Kidney (tissue), 14 donors: Measurements from ENCODE around the gene BEX3. TPM values are rescaled to one million over a fixed set of nuclear protein-coding genes. Genes with fewer than 3 reads are reported as not detected.

Source experiments
- DNase-seq, 5 donors: peaks; one replicate each; pipeline ENCODE4 v3.0.0-alpha.2; 2013 to 2020
- FAIRE-seq: peaks from 2 replicates; lab custom pipeline; 2012; peaks lifted over from hg19 to GRCh38; lab: Jason Lieb, UNC
- H3K27ac ChIP-seq, 2 donors: one replicate each; pipeline ENCODE4 v1.7.0; 2013; ENCODE audit warnings: low read depth in 2 of 2, low read length in 2 of 2, inconsistent platforms in 1 of 2
- H3K27me3 ChIP-seq: one replicate; pipeline ENCODE4 v1.7.1; 2013; ENCODE audit warnings: low read length, inconsistent platforms; ENCODE audit not compliant: control insufficient read depth, insufficient read depth
- H3K36me3 ChIP-seq, 3 donors: one replicate each; pipeline versions ENCODE4 v1.7.0 to v1.7.1; 2013; ENCODE audit warnings: low read length in 3 of 3, control low read depth in 1 of 3, inconsistent platforms in 1 of 3; ENCODE audit not compliant: insufficient read depth in 3 of 3, control insufficient read depth in 2 of 3
- H3K4me1 ChIP-seq, 3 donors: one replicate each; pipeline versions ENCODE4 v1.7.0 to v1.7.1; 2013; ENCODE audit warnings: low read length in 3 of 3, inconsistent platforms in 1 of 3, low read depth in 1 of 3; ENCODE audit not compliant: control insufficient read depth in 2 of 3, insufficient read depth in 2 of 3
- H3K4me3 ChIP-seq, 3 donors: one replicate each; pipeline versions ENCODE4 v1.7.0 to v1.8.1; 2013; ENCODE audit warnings: low read length in 3 of 3, control low read depth in 1 of 3, inconsistent platforms in 1 of 3
- H3K9ac ChIP-seq, 3 donors: one replicate each; pipeline versions ENCODE4 v1.7.0 to v1.7.1; 2013; ENCODE audit warnings: low read length in 3 of 3, control low read depth in 1 of 3, inconsistent platforms in 1 of 3
- H3K9me3 ChIP-seq, 3 donors: one replicate each; pipeline versions ENCODE4 v1.7.0 to v1.7.1; 2013; ENCODE audit warnings: low read length in 3 of 3, control low read depth in 1 of 3, inconsistent platforms in 1 of 3; ENCODE audit not compliant: control insufficient read depth in 2 of 3, insufficient read depth in 1 of 3
- intact Hi-C: fragments of 100-400 bp; cut with DNase I; formaldehyde crosslinking; loops from one replicate; pipeline ENCODE4 v1.11.1; 2022
- polyA plus RNA-seq: library from polyadenylated mRNA; stranded (reverse); fragments of 350-450 nt; fragmentation: Illumina TruSeq; extraction: RNeasy Lipid Tissue Mini Kit (QIAGEN cat#74804); gene quantifications from one replicate; pipeline ENCODE4 v1.2.3, GENCODE V29; 2014; ENCODE audit warnings: low read depth, low replicate concordance; ENCODE audit not compliant: insufficient read depth
- total RNA-seq: library from RNA; stranded (reverse); fragmentation: NEBNext Ultra II Directional; extraction: Animal tissue kit (Norgen Biotek cat#: 25700); gene quantifications from one replicate; pipeline ENCODE4 v1.2.1, GENCODE V29; 2021
- TF ChIP-seq, protein P1 (sequence below): IDR thresholded peaks from 3 replicates; pipeline ENCODE4 v1.5.1; 2012; ENCODE audit warnings: mild to moderate bottlenecking, moderate library complexity, borderline replicate concordance; ENCODE audit not compliant: insufficient read depth; ENCODE audit errors: extremely low read depth
- donor health status: control.
- donor health status: control.
- donor health status: control.
- donor health status: control.
- donor health status: control.
- donor health status: DM: yes; HTN: yes; CAD: no.
- donor health status: Normal renal cell carcinoma (clear cell type).

The BEX3 gene
- total and polyA plus RNA-seq, 2 donors from 2014 or later, result 131 to 458 TPM

DNA sequence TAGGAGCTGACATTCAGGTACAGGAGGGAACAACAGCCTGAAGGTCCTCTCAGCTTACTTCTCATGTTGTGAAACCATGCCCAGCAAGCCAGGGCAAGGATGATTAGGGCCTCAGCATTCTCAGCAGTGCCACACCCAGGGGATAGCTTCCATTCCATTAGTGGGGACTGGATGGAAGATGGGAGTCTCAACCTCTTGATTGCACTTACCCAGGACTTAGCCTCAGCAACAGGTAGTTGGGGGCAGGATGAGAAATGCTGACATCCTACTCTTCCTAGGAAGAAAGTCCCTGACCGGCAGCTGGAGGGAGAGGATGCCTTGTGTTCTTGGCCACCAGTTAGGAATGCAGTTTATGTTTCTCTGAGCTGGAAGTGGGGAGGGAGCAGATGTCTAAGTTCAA is 8.8 kb upstream of the BEX3 start:
- intact Hi-C loops, result no loop called here
- no peaks in the 10 kb centered on the region for H3K4me1 ChIP-seq
- TF ChIP-seq, protein P1, sequence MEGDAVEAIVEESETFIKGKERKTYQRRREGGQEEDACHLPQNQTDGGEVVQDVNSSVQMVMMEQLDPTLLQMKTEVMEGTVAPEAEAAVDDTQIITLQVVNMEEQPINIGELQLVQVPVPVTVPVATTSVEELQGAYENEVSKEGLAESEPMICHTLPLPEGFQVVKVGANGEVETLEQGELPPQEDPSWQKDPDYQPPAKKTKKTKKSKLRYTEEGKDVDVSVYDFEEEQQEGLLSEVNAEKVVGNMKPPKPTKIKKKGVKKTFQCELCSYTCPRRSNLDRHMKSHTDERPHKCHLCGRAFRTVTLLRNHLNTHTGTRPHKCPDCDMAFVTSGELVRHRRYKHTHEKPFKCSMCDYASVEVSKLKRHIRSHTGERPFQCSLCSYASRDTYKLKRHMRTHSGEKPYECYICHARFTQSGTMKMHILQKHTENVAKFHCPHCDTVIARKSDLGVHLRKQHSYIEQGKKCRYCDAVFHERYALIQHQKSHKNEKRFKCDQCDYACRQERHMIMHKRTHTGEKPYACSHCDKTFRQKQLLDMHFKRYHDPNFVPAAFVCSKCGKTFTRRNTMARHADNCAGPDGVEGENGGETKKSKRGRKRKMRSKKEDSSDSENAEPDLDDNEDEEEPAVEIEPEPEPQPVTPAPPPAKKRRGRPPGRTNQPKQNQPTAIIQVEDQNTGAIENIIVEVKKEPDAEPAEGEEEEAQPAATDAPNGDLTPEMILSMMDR, result no peak
- H3K9ac ChIP-seq, result no peak overlapping the region
- no peak overlapping the region for H3K27ac ChIP-seq
- DNase-seq (no peak), FAIRE-seq (no peak)
- H3K27me3 ChIP-seq, result peaks cover 2% of the 10 kb centered on the region
- no peaks in the 10 kb centered on the region for H3K36me3 ChIP-seq
- no peak overlapping the region for H3K4me3 ChIP-seq
- H3K9me3 ChIP-seq, result no peaks in the 10 kb centered on the region

DNA sequence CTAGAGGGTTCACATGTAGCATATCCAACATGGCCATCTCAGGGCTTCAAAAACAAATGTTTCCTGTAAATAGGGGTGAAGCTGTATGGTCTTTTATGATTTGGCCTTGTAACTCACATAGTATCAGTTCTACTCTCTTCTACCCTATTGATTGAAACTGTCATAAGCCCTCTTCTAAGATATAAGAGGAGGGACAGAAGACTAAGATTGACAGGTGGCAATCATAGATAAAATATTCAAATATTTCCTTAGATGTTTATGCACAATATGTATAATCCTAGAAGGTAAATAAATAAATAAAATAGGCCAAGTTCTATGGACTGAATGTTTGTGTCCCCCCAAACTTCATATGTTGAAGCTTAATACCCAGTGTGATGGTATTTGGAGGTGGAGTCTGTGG is 6.9 kb upstream of the BEX3 start:
- Histone ChIP-seq H3K9ac (no peak overlapping the region), H3K36me3 (no peaks in the 10 kb centered on the region), H3K4me3 (no peak overlapping the region), H3K27me3 (peaks cover 2% of the 10 kb centered on the region), H3K9me3 (no peaks in the 10 kb centered on the region), H3K4me1 (no peaks in the 10 kb centered on the region), H3K27ac (no peak overlapping the region)
- TF ChIP-seq, protein P1, result no peak
- DNase-seq (no peak), FAIRE-seq (no peak)
- intact Hi-C loops, result no loop called here

DNA sequence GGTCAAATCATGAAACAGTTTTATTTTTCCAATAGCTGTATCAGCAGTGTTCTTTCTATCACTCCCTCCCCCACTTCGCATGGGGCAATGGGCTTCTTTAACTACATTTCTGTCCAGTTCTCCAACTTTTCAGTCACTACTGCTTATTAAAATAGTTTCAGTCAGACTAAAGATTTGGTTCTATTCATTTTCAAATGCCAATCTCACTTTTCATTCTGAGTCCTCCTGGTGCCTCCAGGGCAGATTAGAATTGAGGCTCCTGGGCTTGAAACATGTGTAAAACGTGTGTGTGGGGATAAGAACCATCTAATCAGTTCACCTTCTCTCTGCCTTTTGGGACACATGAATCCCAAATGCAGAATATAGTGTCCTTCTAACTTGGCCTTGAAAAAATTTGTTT is 3.5 kb upstream of the BEX3 start:
- H3K4me1 ChIP-seq, result peaks cover 0 to 2% (median 0%) of the 10 kb centered on the region in 3 donors
- no peak overlapping the region for H3K9ac ChIP-seq
- FAIRE-seq (no peak), DNase-seq (no peak)
- intact Hi-C loops, result no loop called here
- no peaks in the 10 kb centered on the region for H3K27me3 ChIP-seq
- TF ChIP-seq, protein P1, result no peak
- no peak overlapping the region for H3K27ac ChIP-seq
- no peak overlapping the region for H3K4me3 ChIP-seq
- no peaks in the 10 kb centered on the region for H3K9me3 ChIP-seq
- no peaks in the 10 kb centered on the region for H3K36me3 ChIP-seq

DNA sequence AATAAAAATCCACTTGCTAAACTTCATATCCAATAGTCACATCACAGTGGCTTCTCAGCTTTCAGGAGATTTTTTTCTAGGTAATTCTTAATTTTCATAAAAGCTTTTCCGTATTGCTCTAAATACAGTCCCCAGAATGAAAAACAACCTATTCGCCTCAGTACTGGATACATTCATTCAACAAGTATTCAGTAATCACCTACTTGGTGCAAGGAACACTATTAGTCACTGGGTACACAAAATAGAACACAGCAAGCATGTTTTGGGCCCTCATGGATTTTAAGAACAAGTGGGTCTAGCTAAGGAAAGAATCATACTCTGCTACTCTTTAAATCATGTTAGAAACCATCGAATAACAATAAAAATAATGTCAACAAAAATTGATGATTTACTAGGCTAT is 2.8 kb upstream of the BEX3 start:
- TF ChIP-seq, protein P1, result no peak

More for the DNA sequence above, 2.8 kb upstream of the BEX3 start:
- Histone ChIP-seq H3K27me3 (no peaks in the 10 kb centered on the region), H3K4me1 (peaks cover 0 to 2% (median 0%) of the 10 kb centered on the region in 3 donors), H3K9me3 (no peaks in the 10 kb centered on the region), H3K36me3 (no peaks in the 10 kb centered on the region), H3K4me3 (no peak overlapping the region), H3K9ac (no peak overlapping the region), H3K27ac (no peak overlapping the region)
- DNase-seq (no peak), FAIRE-seq (no peak)
- intact Hi-C loops, result no loop called here
